GM12892 (cell line): ENCODE measurements around the gene PDCD1LG2.

Experiments used
- POLR2AphosphoS5 ChIP-seq: IDR thresholded peaks from 2 replicates; pipeline ENCODE4 v1.6.1; 2011; ENCODE audit warnings: low read depth, low read length, control low read depth
- TAF1 ChIP-seq: IDR thresholded peaks from 2 replicates; pipeline ENCODE4 v1.6.1; 2011; ENCODE audit warnings: low read depth, mild to moderate bottlenecking, control low read depth, low read length, borderline replicate concordance

DNA sequence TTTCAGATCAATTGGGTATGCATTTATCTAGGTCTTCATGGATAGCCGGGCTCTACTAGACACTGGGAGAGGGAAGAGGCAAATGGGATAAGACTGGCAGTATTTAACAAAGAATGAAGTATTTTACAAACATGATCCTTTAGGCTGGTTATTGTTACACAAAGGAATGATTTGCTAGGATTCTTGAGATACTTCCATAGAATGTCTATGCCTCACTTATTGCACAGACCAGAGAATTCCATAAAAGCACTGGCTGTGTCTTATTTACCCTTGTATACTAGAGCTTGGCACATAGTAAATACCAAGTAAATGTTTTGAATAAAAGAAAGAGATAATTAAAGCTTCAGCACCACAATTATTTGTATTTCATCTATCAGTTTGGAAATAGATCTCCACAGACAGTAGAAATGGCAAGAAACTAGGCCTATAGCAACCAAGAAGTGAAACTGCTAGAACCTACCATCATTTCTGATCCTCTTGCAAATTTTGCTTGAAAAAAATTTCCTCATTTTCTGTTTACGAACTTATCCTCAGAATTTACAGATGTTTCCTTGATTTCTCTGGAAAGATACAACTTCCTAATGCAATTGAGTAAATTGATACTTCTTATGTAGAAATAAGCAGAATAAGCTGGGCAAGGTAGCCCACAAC lies 3.8 kb downstream of the PDCD1LG2 start:
- no peak for TF ChIP-seq POLR2AphosphoS5
- TF ChIP-seq TAF1, result no peak
